Right lobe of liver (tissue), 6 donors: Measurements from ENCODE around the gene EEF1AKMT3. TPM values are rescaled to one million over a fixed set of nuclear protein-coding genes. Genes with fewer than 3 reads are reported as not detected.

ENCODE experiments used
- ATAC-seq, 4 donors: fragments of 200-7000 bp; cut with Tn5 transposase; one replicate each; pipeline ENCODE4 v1.9.1; 2020; ENCODE audit warnings: mild to moderate bottlenecking in 4 of 4, moderate library complexity in 4 of 4
- DNase-seq, 3 donors: peaks; one replicate each; pipeline ENCODE4 v3.0.0-alpha.2; 2020
- H3K27ac ChIP-seq, 3 donors: fragments of 200-600 bp; one replicate each; pipeline ENCODE4 v1.8.0; 2022
- H3K27me3 ChIP-seq, 2 donors: fragments of 200-600 bp; one replicate each; pipeline ENCODE4 v1.8.0; 2022
- H3K36me3 ChIP-seq, 4 donors: fragments of 200-600 bp; sonication (generic) in 1 of 4; one replicate each; pipeline versions ENCODE4 v1.5.1 to v1.8.0; 2017 to 2022; ENCODE audit warnings: control low read depth in 1 of 4
- H3K4me1 ChIP-seq, 4 donors: fragments of 200-600 bp; sonication (generic) in 1 of 4; one replicate each; pipeline versions ENCODE4 v1.5.1 to v1.8.0; 2017 to 2022; ENCODE audit warnings: control low read depth in 1 of 4
- H3K4me3 ChIP-seq, 3 donors: fragments of 200-600 bp; one replicate each; pipeline ENCODE4 v1.8.0; 2022
- H3K9me3 ChIP-seq, 4 donors: fragments of 200-600 bp; sonication (generic) in 1 of 4; one replicate each; pipeline versions ENCODE4 v1.5.1 to v1.8.0; 2017 to 2022; ENCODE audit warnings: control low read depth in 1 of 4
- POLR2A ChIP-seq: fragments of 450-650 bp; IDR thresholded peaks from one replicate; pipeline ENCODE4 v1.6.1; 2017; ENCODE audit warnings: antibody characterized with exemption, mild to moderate bottlenecking
- WGBS: methylation state at CpG from one replicate; pipeline ENCODE4 v1.1.6; 2018; ENCODE audit warnings: low coverage, low lambda C conversion rate; ENCODE audit not compliant: insufficient coverage; ENCODE audit errors: missing lambda C conversion rate; 5-methylcytosine and 5-hydroxymethylcytosine counted together
- intact Hi-C, 2 donors: fragments of 100-400 bp; cut with DNase I; formaldehyde crosslinking; loops; one replicate each; pipeline versions ENCODE4 v1.11.2 to v1.14.1; 2022
- total RNA-seq, 6 experiments: library from RNA; depleted of rRNA in 2 of 6; stranded (reverse); fragments of >200 nt in 2 of 6; fragmentation: NEBNext Ultra II Directional in 3 of 6; extraction: Animal tissue kit (Norgen Biotek cat#: 25700) in 3 of 6; gene quantifications; one replicate each; pipeline versions ENCODE4 v1.1.0 to v1.2.4, GENCODE V29; 2016 to 2023
- TF ChIP-seq, protein P1 (sequence below), 4 donors: fragments of 200-600 bp in 3 of 4; fragments of 450-650 bp in 1 of 4; IDR thresholded peaks; one replicate each; pipeline versions ENCODE4 v1.5.1 to v1.8.0; 2016 to 2022; ENCODE audit warnings: antibody characterized with exemption in 4 of 4, mild to moderate bottlenecking in 2 of 4
- donor health status: DM: no; HTN: yes; CAD: no.
- donor health status: DM: no; HTN: no; CAD: no.
- donor health status: DM: no; HTN: no; CAD: no.
- donor health status: DM: no; HTN: yes; CAD: no.
- donor health status: DM: no; HTN: yes; CAD: no.

Gene EEF1AKMT3
- total RNA-seq, 6 experiments from 2014 or later = 3.2 to 5.5 (median 3.7) TPM

DNA sequence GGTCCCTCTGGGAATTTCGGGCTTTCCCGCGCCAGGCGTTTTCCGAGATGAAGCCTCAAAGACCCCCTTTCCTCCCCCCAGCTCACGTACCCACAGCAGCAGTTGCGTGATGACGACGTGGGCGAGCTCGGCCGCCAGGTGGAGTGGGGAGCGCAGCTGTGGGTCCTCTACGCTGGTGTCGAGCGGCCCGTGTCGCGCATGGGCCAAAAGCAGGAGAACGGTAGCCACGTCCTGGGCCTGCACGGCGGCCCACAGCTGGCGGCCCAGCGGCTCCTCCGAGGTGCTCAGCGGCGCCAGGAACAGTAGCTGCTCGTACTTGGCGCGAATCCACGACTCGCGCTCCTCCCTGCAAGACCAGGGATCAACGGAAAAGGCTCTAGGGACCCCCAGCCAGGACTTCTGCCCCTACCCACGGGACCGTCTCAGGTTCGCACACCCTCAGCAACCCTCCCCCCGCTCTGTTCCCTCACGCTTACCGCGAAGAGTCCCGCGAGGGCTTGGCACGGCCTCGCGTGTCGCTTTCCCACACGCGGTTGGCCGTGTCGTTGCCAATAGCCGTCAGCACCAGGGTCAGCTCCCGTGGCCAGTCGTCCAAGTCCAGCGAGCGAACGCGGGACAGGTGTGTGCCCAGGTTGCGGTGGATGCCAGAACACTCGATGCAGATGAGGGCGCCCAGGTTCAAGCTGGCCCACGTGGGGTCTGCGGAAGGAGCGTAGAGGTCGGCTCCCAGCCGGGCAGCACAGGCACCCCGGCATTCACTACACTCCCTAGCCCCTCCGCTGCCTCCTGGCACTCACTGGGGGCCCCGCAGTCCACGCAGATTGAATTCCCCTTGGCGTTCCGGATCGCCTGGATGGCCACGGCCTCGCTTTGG, 45.3 kb upstream of the EEF1AKMT3 start:
- intact Hi-C loops = no loop called here
- peak; percentile 11 to 66 (median 24) for ATAC-seq
- TF ChIP-seq, protein P1, sequence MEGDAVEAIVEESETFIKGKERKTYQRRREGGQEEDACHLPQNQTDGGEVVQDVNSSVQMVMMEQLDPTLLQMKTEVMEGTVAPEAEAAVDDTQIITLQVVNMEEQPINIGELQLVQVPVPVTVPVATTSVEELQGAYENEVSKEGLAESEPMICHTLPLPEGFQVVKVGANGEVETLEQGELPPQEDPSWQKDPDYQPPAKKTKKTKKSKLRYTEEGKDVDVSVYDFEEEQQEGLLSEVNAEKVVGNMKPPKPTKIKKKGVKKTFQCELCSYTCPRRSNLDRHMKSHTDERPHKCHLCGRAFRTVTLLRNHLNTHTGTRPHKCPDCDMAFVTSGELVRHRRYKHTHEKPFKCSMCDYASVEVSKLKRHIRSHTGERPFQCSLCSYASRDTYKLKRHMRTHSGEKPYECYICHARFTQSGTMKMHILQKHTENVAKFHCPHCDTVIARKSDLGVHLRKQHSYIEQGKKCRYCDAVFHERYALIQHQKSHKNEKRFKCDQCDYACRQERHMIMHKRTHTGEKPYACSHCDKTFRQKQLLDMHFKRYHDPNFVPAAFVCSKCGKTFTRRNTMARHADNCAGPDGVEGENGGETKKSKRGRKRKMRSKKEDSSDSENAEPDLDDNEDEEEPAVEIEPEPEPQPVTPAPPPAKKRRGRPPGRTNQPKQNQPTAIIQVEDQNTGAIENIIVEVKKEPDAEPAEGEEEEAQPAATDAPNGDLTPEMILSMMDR (IDR thresholded peaks at IDR 0.05) = peak in 1 of 4 donors; percentile 12
- no peak for TF ChIP-seq POLR2A
- DNase-seq = peak in 2 of 3 donors; percentile 55 to 64
- Histone ChIP-seq H3K9me3 (no peaks in the 10 kb centered on the region), H3K4me1 (peaks cover 0 to 10% (median 0%) of the 10 kb centered on the region in 4 donors), H3K36me3 (no peaks in the 10 kb centered on the region), H3K4me3 (peak overlapping the region; percentile 36 to 48 (median 43)), H3K27me3 (peaks cover 0 to 5% of the 10 kb centered on the region in 2 donors), H3K27ac (no peak overlapping the region)
- WGBS = 31% methylated on average over 13 of the region's 76 CpGs

DNA sequence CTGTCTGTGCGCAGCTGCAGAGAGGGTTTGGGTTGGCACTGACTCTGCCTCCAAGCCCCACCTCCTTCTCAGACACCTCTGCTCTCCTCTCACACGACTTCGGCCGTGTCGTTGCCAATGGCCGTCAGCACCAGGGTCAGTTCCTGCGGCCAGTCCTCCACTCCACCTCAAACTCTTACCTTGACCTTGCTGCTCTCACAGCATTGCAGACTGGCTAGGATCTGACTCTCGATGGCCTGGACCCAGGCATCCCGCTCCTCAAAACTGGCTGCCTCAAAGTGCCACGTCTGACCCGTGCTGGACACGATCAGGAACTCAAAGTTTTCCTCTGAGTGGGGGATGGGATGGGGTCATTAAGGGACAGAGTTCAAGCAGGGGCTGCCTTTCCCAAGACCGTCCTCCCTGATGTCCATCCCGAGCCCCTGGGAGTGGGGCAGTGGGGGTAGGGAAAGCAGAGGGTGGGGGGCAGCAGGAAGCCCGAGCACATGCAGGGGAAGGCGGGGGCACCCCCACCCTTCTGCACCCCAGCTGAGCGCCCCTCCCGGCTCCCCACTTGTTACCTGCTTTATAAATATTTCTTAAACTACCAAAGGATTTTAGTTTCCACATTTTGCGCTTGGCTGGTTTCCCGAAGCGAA, 44.5 kb upstream of the EEF1AKMT3 start:
- 36% methylated on average over 10 of the region's 21 CpGs for WGBS
- Histone ChIP-seq H3K27me3 (peaks cover 0 to 5% of the 10 kb centered on the region in 2 donors), H3K4me3 (no peak overlapping the region), H3K4me1 (peaks cover 0 to 10% (median 0%) of the 10 kb centered on the region in 4 donors), H3K9me3 (no peaks in the 10 kb centered on the region), H3K36me3 (no peaks in the 10 kb centered on the region), H3K27ac (no peak overlapping the region)
- no peak for TF ChIP-seq POLR2A
- TF ChIP-seq, protein P1 (IDR thresholded peaks at IDR 0.05) = no peak
- intact Hi-C loops = no loop called here
- ATAC-seq (peak in 1 of 4 donors; percentile 27), DNase-seq (peak in 2 of 3 donors; percentile 44 to 55)

DNA sequence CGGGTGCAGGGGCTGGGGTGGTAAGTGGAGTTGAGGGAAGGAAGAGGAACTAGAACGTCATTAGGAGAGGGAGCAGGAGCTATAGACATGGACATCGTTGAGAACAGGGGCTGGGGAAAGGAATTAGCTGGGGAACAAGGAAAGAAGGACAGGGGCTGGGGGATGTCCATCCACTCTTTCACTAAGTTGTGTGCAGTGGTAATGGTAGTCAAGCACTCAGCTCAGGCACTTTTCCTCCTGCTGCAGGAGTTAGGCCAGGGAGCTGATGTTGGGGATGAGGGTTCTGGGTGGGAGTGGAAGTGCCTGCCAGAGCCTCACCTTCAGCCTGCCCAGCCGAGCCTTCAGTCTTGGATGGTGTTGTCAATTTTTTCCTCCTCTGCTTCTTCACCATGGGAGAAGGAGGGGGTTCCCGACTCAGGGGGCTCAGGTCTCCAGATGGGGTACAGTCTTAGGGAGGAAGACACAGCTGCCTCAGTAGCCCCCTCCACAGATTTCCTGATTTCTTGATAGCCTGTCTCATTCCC, 43.0 kb upstream of the EEF1AKMT3 start:
- no peak for ATAC-seq
- 41% methylated on average over 5 of the region's 5 CpGs for WGBS
- DNase-seq = peak in 1 of 3 donors; percentile 38
- intact Hi-C loops = no loop called here
- Histone ChIP-seq H3K4me3 (no peak overlapping the region), H3K4me1 (peaks cover 0 to 10% (median 0%) of the 10 kb centered on the region in 4 donors), H3K27me3 (peaks cover 0 to 5% of the 10 kb centered on the region in 2 donors), H3K36me3 (no peaks in the 10 kb centered on the region), H3K27ac (no peak overlapping the region), H3K9me3 (no peaks in the 10 kb centered on the region)
- TF ChIP-seq, protein P1 (IDR thresholded peaks at IDR 0.05) = no peak
- no peak for TF ChIP-seq POLR2A

DNA sequence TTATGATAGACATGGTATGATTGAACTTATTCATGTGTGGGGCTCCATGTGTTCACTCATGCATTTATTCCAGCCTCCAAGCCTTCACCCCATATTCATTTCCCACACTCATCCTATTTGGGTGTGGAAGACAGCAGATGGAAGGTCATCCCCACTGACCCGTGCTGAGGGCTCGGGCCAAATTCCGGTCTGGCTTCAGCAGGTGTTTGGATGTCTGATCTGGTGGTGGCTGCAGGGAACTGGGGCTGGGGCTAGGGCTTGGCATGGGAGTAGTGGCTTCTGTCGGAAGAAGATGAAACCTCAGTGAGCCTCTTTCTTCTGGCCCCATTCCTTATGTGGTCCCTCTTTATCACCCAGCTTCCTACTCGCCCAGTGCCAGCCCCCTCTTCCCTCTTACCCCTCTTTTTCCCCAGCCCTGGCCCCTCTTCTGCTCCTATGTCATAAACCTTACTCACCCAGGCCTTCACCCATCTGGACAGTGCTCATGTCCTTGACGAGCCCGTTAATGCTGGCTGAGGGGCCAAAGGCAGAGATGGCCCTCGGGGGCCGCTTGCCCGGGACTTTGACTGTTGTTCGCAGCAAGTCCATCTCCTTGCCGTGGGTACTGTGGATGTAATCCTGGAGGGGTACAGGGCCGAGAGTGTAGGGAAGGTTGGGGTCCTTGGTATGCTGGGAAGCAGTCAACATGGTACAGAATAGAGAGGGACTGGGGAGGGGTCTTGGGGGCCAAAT, 41.9 kb upstream of the EEF1AKMT3 start:
- intact Hi-C loops = no loop called here
- Histone ChIP-seq H3K27ac (no peak overlapping the region), H3K4me3 (no peak overlapping the region), H3K9me3 (no peaks in the 10 kb centered on the region), H3K4me1 (peaks cover 0 to 14% (median 0%) of the 10 kb centered on the region in 4 donors), H3K36me3 (no peaks in the 10 kb centered on the region), H3K27me3 (peaks cover 0 to 5% of the 10 kb centered on the region in 2 donors)
- no peak for TF ChIP-seq POLR2A
- TF ChIP-seq, protein P1 (IDR thresholded peaks at IDR 0.05) = no peak
- DNase-seq = no peak
- 77% methylated on average over 9 of the region's 13 CpGs for WGBS
- ATAC-seq = no peak
